ENCODE measurements around the gene CELA2A. TPM values are rescaled to one million over a fixed set of nuclear protein-coding genes. Genes with fewer than 3 reads are reported as not detected.
"Not testable (repeated sequence)": the region's sequence is repeated elsewhere in the genome, so short reads cannot be mapped to it uniquely, and the experiment has no call there.

Gene CELA2A
- total RNA-seq, 1 experiment from 2014 or later, result not detected

- DNase-seq (ENCODE audit: low spot score), result no peak
Measured at GRCh38 chr1:15444468-15445389, 11.8 kb upstream of the CELA2A start.

- no peak for DNase-seq (ENCODE audit: low spot score)
Measured at GRCh38 chr1:15445390-15446122, 11.0 kb upstream of the CELA2A start.

GRCh38 chr1:15446212-15446611 is 10.3 kb upstream of the CELA2A start:
- no peak for DNase-seq (ENCODE audit: low spot score)

GRCh38 chr1:15448877-15449462 is 7.6 kb upstream of the CELA2A start:
- DNase-seq (ENCODE audit: low spot score), result no peak

DNA sequence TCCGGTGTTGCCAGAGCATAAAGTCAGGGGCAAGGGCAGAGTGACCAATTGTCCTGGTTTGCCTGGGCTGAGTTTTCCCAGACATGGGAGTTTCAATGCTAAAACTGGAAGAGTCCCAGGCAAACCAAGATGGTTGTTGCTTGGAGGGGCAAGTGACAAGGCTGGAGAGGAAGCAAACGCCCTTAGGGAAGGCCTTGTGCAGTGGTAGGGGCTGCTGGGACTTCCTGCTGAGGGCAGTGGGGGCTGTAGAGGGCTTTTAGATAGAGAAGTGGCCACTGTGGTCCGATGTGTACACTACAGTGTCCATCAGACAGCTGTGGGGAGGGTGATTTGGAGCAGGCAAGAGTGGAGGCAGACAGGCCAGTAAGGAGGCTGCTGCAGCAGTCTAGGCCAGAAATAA is 7.0 kb upstream of the CELA2A start:
- no peak for DNase-seq (ENCODE audit: low spot score)

GRCh38 chr1:15451014-15451722 is 5.4 kb upstream of the CELA2A start:
- no peak for DNase-seq (ENCODE audit: low spot score)

DNA sequence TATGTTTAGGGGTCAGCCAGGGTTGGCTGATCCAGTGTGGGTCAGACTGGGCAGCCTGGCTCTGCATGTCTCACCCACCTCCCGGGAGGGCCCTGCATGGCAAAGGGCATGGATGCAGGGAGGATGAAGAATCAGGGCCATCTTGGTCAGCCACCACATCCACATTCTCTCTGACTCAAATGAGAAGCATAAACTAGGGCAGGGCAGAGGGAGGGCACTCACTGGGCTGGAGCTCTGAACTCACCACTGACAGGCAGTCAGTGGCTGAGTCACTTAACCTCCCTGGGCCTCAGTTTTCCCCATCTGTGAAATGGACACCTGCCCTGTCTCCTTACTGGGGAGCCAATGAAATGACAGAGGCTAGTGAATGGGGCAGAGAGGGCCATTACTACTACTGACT is 4.3 kb upstream of the CELA2A start:
- DNase-seq (ENCODE audit: low spot score), result no peak

- no peak for DNase-seq (ENCODE audit: low spot score)
Measured at GRCh38 chr1:15452866-15453571, 3.5 kb upstream of the CELA2A start.

- no peak for DNase-seq (ENCODE audit: low spot score)
Measured at GRCh38 chr1:15453734-15454133, 2.8 kb upstream of the CELA2A start.

GRCh38 chr1:15454256-15454655 is 2.3 kb upstream of the CELA2A start:
- peak; percentile 44 for DNase-seq (ENCODE audit: low spot score)

DNA sequence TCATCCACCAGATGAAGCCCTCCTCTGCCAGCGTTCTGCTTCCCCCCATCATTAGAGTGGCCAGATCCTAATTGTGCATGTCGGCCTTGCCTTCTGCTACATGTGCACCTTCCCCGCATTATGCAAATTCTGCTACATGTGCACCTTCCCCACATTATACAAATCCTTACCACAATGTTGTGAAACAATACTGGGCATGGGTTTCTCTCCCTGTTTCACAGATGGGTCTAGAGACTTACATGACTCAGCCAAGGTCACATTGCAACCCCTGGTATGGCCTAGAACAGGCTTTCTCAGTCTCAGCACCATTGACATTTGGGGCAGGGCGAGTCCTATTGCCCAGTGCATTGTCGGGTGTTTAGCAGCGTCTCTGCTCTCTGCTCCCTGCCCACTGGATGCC is 1.0 kb upstream of the CELA2A start:
- DNase-seq (ENCODE audit: low spot score), result peak; percentile 50

DNA sequence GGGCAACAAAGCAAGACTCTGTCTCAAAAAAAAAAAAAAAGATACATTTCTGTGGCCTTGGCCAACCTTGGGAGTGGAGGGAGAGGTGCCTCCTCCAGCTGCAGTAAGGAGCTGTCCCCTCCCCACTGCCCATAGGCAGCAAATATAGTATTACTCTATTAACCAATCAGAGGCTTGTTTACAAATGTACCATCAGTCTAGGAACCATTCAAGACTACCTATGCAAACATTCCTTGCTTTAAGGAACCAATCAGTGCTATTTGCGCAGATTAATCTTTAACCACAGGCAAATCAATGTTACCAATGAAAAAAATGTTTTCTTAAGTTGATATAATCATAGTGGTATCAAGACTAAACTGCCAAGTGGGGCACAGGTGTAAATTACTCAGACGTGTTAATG is 1.1 kb downstream of the CELA2A start:
- DNase-seq (ENCODE audit: low spot score), result no peak

GRCh38 chr1:15458388-15458787 is 1.9 kb downstream of the CELA2A start:
- not testable (repeated sequence) for DNase-seq (ENCODE audit: low spot score)

DNA sequence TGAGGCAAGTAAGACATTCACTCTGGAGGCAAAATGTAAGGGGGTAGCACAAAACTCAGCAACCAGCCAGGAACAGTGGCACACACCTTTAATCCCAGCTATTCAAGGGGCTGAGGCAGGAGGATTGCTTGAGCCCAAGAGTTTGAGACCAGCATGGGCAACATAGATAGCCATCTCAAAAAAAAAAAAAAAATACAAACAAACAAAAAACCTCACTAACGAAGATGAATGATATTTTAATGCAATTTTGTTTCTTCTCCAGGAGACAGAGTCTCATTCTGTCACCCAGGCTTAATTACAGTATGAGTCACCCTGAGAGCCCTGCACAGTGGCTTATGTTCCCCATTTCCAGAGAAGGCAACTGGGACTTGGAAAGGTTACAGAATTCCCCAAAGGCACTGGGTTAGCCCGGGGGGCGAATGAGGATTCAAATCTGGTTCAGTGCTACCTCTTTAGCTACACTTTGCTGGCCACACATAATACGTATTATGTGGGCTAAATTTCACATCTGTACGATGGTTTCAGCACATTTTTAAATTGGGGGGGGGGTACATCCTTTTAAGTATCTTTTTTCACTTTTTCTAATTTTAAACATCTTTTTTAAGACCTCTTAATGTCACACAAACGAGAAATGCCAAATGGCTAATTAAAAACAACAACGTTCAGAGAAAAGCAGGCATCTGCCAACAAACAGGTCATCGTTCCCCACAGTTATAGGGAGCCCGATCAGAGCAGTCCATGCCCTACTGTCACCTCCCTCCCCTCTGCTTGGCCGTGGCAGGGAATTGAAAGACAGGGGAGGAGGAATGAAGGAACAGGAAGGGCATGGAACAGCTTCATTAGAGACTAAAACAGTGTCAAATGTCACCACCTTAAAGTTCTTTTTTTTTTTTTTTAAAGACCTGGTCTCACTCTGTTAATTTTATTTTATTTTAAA is 3.5 kb downstream of the CELA2A start:
- peak; percentile 60 for DNase-seq (ENCODE audit: low spot score)

- DNase-seq (ENCODE audit: low spot score), result no peak
Measured at GRCh38 chr1:15460708-15461095, 4.2 kb downstream of the CELA2A start.

GRCh38 chr1:15463064-15463800 is 6.7 kb downstream of the CELA2A start:
- DNase-seq (ENCODE audit: low spot score), result not testable (repeated sequence)

- DNase-seq (ENCODE audit: low spot score), result not testable (repeated sequence)
Measured at GRCh38 chr1:15463926-15464322, 7.4 kb downstream of the CELA2A start.

GRCh38 chr1:15465674-15466073 is 9.1 kb downstream of the CELA2A start:
- no peak for DNase-seq (ENCODE audit: low spot score)

DNA sequence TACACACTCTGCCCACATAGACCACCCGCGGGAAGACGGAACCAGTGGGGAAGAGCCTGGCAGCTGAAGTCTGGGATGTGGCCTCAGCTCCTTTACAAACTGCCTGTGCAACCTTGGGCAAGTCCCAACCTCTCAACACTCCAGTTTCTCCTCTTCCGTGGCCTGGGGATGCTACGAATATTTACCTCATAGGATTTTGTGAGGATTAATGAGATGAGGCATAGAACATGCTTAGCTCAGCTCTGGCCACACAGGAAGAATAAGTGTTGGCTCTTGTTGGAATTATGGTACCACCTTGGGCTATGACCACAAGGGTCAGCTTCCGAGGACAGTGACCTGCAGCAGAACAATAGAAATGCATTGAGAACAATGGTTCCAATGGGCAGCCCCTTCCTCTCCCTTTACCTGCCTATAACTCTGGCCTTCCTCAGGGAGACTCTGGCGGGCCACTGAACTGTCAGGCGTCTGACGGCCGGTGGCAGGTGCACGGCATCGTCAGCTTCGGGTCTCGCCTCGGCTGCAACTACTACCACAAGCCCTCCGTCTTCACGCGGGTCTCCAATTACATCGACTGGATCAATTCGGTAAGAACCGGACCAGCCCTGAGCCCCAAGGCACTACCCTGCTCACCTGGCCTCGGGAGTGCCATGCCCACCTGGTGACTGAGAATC is 10.6 kb downstream of the CELA2A start:
- not testable (repeated sequence) for DNase-seq (ENCODE audit: low spot score)
